ENCODE data around the gene CCDC102B.

The CCDC102B gene

GRCh38 chr18:69102959-69103358, 305.1 kb downstream of the CCDC102B start:
- DNase-seq, result no peak
